Heart right ventricle (tissue), 16 donors: ENCODE data around the gene AACS. TPM values are rescaled to one million over a fixed set of nuclear protein-coding genes. Genes with fewer than 3 reads are reported as not detected.

Source experiments
- ATAC-seq, 8 donors: fragments of 200-7000 bp; cut with Tn5 transposase; one replicate each; pipeline ENCODE4 v1.9.1; 2020; ENCODE audit warnings: mild to moderate bottlenecking in 8 of 8, moderate library complexity in 8 of 8, moderate number of reproducible peaks in 1 of 8
- DNase-seq, 2 donors: peaks; one replicate each; pipeline ENCODE4 v3.0.0-alpha.2; 2020
- H3K27ac ChIP-seq, 10 donors: fragments of 200-600 bp; sonication (generic) in 2 of 10; one replicate each; pipeline versions ENCODE4 v1.5.0 to v1.8.0; 2020 to 2022; ENCODE audit warnings: mild to moderate bottlenecking in 3 of 10
- H3K27me3 ChIP-seq, 7 donors: fragments of 200-600 bp; one replicate each; pipeline ENCODE4 v1.8.0; 2021 to 2022; ENCODE audit warnings: mild to moderate bottlenecking in 2 of 7
- H3K36me3 ChIP-seq, 9 donors: fragments of 200-600 bp; sonication (generic) in 1 of 9; one replicate each; pipeline versions ENCODE4 v1.5.0 to v1.8.0; 2020 to 2022; ENCODE audit warnings: mild to moderate bottlenecking in 2 of 9
- H3K4me1 ChIP-seq, 9 donors: fragments of 200-600 bp; sonication (generic) in 1 of 9; one replicate each; pipeline versions ENCODE4 v1.5.0 to v1.8.0; 2020 to 2022; ENCODE audit warnings: mild to moderate bottlenecking in 4 of 9
- H3K4me3 ChIP-seq, 10 donors: fragments of 200-600 bp; sonication (generic) in 2 of 10; one replicate each; pipeline versions ENCODE4 v1.5.0 to v1.8.0; 2020 to 2022; ENCODE audit warnings: mild to moderate bottlenecking in 7 of 10, moderate library complexity in 2 of 10
- H3K9me3 ChIP-seq, 11 donors: fragments of 200-600 bp in 10 of 11; sonication (generic) in 2 of 11; one replicate each; pipeline versions ENCODE4 v1.5.0 to v1.8.0; 2013 to 2022; ENCODE audit warnings: mild to moderate bottlenecking in 2 of 11, control low read depth in 1 of 11, moderate library complexity in 1 of 11
- WGBS, 2 donors: extraction: QIAGEN DNeasy Blood & Tissue Kit; methylation state at CpG; one replicate each; pipeline ENCODE4 v1.1.7; 2013; ENCODE audit warnings: inconsistent platforms in 1 of 2; 5-methylcytosine and 5-hydroxymethylcytosine counted together
- intact Hi-C, 10 donors: fragments of 100-400 bp; cut with DNase I; formaldehyde crosslinking; loops; one replicate each; pipeline versions ENCODE4 v1.11.1 to v1.14.2; 2022
- polyA plus RNA-seq, 2 donors: library from polyadenylated mRNA; stranded (reverse); fragments of 200-250 nt; gene quantifications; one replicate each; pipeline ENCODE4 v1.2.3, GENCODE V29; 2013
- total RNA-seq, 10 donors: library from RNA; stranded (reverse); fragmentation: NEBNext Ultra II Directional in 3 of 10; extraction: Animal tissue kit (Norgen Biotek cat#: 25700) in 3 of 10; gene quantifications; one replicate each; pipeline versions ENCODE4 v1.2.1 to v1.2.4, GENCODE V29; 2021 to 2023
- TF ChIP-seq, protein P1 (sequence below), 9 donors: fragments of 200-600 bp; sonication (generic) in 2 of 9; IDR thresholded peaks; one replicate each; pipeline versions ENCODE4 v1.5.0 to v1.8.0; 2021 to 2022; ENCODE audit warnings: antibody characterized with exemption in 9 of 9, mild to moderate bottlenecking in 5 of 9, moderate library complexity in 1 of 9
- donor health status: Arrhythmogenic right ventricular cardiomyopathy.
- donor health status: ischemic (EF 13 %, LVEDD 7.1; RV severe dilation, severe dysfunction).
- donor health status: healthy with polysubstance abuse.
- donor health status: DM: no; HTN: yes; CAD: no.
- donor health status: DM: no; HTN: no; CAD: no.
- donor health status: ischemic (EF 25% LVEDD 6.9; RV normal size, moderate dysfunction).
- donor health status: ischemic (EF 25% LVEDD 5.7; RV mildly dilated, moderate dysfunction).
- donor health status: healthy.
- donor health status: DM: yes; HTN: yes; CAD: no.
- donor health status: Ischemic cardiomyopathy.
- donor health status: ischemic (EF 35%, LVEDD 5.7; RV mildly dilated, moderate dysfunction).
- donor health status: nonischemic (EF 11% LVEDD 7.7; RV severe dilation, severe dysfunction).
- donor health status: DM: yes; HTN: yes; CAD: no.
- donor health status: PGD.
- donor health status: ischemic (EF 29% LVEDD 5.4; RV normal size, mild dysfunction).
- donor health status: nonischemic (EF 23%, LVEDD 6.1; RV moderate dilation, normal function).

The AACS gene
- total and polyA plus RNA-seq, 12 donors = 8.5 to 19.4 (median 12.1) TPM

DNA sequence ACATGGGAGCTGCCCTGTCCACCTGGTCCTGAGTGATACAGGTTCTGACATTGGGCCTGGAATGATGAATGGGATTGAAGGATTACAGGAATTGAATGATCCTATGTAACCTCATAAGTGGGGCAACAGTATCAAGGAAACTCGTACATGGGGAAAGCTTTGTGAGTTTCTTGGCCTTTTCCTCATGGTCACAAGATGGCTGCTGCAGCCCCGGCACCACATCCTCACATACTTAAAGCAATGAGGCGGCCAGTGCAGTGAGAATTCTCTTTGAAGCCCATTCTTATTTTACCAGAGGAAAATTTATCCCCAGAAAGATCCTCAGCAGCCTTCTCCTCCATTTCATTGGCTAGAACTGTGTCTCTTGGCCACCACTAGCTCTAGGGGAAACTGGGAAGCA lies 91.9 kb downstream of the AACS start:
- TF ChIP-seq, protein P1, sequence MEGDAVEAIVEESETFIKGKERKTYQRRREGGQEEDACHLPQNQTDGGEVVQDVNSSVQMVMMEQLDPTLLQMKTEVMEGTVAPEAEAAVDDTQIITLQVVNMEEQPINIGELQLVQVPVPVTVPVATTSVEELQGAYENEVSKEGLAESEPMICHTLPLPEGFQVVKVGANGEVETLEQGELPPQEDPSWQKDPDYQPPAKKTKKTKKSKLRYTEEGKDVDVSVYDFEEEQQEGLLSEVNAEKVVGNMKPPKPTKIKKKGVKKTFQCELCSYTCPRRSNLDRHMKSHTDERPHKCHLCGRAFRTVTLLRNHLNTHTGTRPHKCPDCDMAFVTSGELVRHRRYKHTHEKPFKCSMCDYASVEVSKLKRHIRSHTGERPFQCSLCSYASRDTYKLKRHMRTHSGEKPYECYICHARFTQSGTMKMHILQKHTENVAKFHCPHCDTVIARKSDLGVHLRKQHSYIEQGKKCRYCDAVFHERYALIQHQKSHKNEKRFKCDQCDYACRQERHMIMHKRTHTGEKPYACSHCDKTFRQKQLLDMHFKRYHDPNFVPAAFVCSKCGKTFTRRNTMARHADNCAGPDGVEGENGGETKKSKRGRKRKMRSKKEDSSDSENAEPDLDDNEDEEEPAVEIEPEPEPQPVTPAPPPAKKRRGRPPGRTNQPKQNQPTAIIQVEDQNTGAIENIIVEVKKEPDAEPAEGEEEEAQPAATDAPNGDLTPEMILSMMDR (IDR thresholded peaks at IDR 0.05) = no peak
- WGBS, 2 donors = 83 to 95% methylated on average over 3 of the region's 3 CpGs
- Histone ChIP-seq H3K9me3 (peaks cover 0 to 9% (median 0%) of the 10 kb centered on the region in 11 donors), H3K4me1 (peaks cover 0 to 6% (median 0%) of the 10 kb centered on the region in 9 donors), H3K36me3 (no peaks in the 10 kb centered on the region), H3K27me3 (no peaks in the 10 kb centered on the region), H3K4me3 (no peak overlapping the region), H3K27ac (no peak overlapping the region)
- intact Hi-C loops = no loop called here
- no peak for ATAC-seq
- no peak for DNase-seq

DNA sequence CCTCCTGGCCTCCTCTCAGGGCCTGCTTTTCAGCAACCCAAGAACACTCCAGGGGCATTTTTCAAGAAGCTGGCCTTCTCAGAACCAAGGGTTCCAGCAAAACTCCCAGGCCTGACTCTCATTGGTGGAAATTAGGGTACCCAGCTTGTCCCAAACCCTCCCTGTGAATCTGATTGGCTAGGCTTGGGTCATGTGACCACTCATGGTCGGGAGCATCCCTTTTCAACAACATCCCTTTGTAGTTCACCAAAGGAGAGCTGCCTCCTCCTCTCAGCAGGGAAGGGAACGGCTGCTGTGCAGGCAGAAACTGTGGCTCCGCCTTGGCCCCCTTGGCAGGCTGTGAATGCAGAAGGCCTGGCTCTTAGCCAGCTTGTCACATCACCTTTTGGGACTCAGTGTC lies 94.5 kb downstream of the AACS start:
- TF ChIP-seq, protein P1 (IDR thresholded peaks at IDR 0.05) = no peak
- Histone ChIP-seq H3K36me3 (no peaks in the 10 kb centered on the region), H3K27me3 (peaks cover 0 to 5% (median 0%) of the 10 kb centered on the region in 7 donors), H3K9me3 (peaks cover 0 to 9% (median 0%) of the 10 kb centered on the region in 11 donors), H3K4me3 (no peak overlapping the region), H3K4me1 (peaks cover 0 to 6% (median 0%) of the 10 kb centered on the region in 9 donors), H3K27ac (no peak overlapping the region)
- no peak for ATAC-seq
- 55 to 58% methylated on average over 3 of the region's 3 CpGs for WGBS, 2 donors
- no peak for DNase-seq
- intact Hi-C loops = no loop called here

DNA sequence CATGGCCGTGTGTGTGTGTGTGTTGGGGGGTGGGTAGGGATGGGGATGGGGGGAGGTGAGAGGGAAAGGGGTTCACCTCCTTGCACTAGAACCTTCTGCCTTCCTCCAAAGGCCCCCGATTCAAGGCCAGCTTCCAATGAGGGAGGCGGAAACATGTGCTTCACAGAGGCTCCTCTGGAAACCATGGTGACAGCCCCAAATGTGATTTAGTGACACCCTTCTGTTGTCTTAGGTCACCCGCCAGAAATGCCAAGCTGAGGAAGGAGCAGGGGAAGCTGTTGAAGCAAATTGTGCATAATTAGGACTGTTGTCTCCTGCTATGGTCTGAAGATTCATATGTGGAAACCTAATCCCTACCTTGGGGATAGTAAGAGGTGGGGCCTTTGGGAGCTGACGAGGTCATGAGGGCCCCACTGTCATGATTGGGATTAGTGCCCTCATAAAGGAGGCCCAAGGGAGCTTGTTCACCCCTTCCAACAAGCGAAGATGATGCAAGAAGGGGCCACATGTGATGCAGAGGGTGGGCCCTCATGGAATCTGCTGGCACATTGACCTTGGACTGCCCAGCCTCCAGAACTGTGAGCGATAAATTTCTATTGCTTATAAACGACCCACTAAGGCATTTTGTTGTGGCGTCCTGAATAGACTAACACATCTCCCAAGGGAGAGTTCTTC lies 95.2 kb downstream of the AACS start:
- peaks cover 0 to 3% (median 0%) of the 10 kb centered on the region in 9 donors for H3K4me1 ChIP-seq
- peaks cover 0 to 9% (median 0%) of the 10 kb centered on the region in 11 donors for H3K9me3 ChIP-seq
- TF ChIP-seq, protein P1 (IDR thresholded peaks at IDR 0.05) = no peak
- no peak overlapping the region for H3K4me3 ChIP-seq
- H3K36me3 ChIP-seq = no peaks in the 10 kb centered on the region
- no peak for DNase-seq
- WGBS, 2 donors = 73 to 80% methylated on average over 9 of the region's 9 CpGs
- H3K27me3 ChIP-seq = peaks cover 0 to 5% (median 0%) of the 10 kb centered on the region in 7 donors
- ATAC-seq = no peak
- intact Hi-C loops = no loop called here
- no peak overlapping the region for H3K27ac ChIP-seq

DNA sequence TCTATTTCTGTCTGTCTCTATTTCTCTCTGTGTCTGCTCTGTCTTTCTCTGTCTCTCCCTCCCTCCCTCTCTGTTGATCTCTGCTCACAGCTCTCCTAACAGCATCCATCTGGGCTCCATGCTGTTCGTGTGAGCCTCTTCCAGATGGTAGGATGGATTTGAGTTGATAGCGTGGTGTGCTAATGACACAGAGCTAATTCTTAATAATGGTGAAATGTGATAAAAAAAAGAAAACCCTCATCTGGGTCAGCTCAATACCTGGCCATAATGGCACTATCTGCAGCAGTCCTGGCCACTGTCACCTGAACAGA lies 96.4 kb downstream of the AACS start:
- WGBS, 2 donors = 26 to 31% methylated on average over 2 of the region's 2 CpGs
- peaks cover 0 to 9% (median 0%) of the 10 kb centered on the region in 11 donors for H3K9me3 ChIP-seq
- intact Hi-C loops = no loop called here
- H3K27ac ChIP-seq = no peak overlapping the region
- no peak for ATAC-seq
- TF ChIP-seq, protein P1 (IDR thresholded peaks at IDR 0.05) = no peak
- H3K27me3 ChIP-seq = peaks cover 0 to 5% (median 0%) of the 10 kb centered on the region in 7 donors
- no peak overlapping the region for H3K4me3 ChIP-seq
- DNase-seq = no peak
- H3K4me1 ChIP-seq = no peaks in the 10 kb centered on the region
- H3K36me3 ChIP-seq = no peaks in the 10 kb centered on the region
